ENCODE measurements around the gene DPF3.

Gene DPF3

GRCh38 chr14:72801381-72801812, 92.5 kb downstream of the DPF3 start:
- no peak for DNase-seq

DNA sequence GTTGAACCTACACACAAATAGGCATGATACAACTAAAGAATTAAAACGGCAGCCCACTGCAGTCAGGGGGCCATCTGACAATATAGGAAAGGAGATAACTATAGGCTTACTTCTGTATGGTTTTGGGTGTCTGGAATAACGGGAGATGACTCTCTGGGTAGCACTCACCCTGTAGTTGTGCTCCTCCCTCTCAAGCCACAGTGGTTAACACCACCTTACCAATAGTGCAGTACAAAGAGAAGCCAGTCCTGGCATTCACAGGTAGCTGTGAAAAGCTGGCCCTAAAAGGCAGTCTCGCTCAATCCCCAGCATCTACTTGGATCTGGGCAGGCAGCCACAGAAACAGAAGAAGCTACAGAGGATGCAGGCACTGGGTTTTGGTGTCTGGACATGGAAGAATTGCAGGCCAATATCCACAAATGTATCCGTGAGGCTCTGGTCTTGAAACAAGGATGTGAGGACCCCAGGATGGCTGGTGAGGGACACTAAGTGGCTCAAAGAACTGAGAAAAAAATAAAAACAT, 93.0 kb downstream of the DPF3 start:
- no peak for DNase-seq

DNA sequence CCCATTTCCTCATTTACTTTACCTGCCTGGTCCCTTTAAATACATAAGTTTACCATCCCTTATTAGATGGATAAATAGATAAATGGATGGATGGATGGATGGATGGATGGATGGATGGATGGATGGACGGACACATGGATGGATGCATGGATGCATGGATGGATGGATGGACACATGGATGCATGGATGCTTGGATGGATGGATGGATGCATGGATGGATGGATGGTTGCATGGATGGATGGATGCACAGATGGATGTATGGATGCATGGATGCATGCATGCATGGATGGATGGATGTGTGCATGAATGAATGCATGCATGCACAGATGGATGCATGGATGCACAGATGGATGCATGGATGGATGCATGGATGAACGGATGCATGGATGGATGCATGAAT, 93.6 kb downstream of the DPF3 start:
- DNase-seq: no peak

DNA sequence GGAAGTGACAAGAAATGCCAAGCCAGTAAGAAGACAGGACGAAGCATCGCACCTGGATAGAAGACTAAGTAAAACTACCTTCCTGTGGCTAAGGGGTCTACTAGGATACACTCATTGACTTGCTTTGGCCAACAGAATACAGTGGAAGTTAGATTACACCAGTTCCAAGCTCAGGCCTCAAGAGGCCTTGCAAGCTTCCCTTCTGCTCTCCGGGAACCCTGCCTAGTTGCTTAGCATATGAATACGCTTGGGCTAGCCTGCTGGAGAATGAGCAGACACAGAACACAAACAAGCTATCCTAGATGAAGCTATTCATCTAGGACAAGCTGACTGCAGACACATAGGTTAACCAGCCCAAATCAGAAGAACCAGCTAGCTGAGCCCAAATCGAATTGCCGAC, 97.0 kb downstream of the DPF3 start:
- peak in 14 of 58 donors; percentile 11 to 65 (median 28) for DNase-seq

- DNase-seq: no peak
Observed at GRCh38 chr14:72793156-72793939, 100.6 kb downstream of the DPF3 start.

DNA sequence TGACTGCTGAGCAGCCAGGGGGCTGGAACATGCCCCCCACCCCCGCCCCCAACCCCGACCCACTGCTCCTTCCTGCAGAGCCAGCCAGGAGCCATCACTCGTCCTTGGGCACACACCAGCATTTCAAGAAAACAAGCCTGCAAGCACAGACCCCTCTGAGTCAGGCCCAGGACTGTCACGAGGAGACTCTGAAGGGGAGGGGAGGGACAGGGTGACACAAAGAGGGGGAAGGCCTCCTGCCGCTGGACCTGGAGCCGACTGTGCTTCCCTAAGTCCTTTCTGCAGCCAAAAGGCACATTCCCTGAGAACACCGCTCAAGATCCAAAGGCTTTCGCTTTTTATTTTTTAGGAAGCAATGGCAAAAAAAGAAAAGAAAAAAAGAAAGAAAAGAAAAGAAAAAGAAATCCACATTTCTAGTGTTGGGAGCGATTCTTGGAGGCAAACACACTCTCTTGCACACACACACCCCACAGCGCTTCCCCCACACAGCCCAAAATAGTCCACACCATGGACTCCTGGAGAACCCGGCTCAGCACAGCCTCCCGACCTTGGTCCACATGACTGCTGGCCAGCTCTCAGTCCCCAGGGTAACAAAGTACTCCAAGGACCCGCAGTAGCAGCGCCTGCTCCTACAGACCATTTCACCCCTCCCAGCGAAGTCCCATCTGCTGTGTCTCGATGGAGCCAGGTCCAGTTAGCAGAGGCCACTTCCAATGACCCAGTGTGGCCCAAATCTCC, 101.7 kb downstream of the DPF3 start:
- peak in 47 of 58 donors; percentile 9 to 78 (median 49) for DNase-seq

DNA sequence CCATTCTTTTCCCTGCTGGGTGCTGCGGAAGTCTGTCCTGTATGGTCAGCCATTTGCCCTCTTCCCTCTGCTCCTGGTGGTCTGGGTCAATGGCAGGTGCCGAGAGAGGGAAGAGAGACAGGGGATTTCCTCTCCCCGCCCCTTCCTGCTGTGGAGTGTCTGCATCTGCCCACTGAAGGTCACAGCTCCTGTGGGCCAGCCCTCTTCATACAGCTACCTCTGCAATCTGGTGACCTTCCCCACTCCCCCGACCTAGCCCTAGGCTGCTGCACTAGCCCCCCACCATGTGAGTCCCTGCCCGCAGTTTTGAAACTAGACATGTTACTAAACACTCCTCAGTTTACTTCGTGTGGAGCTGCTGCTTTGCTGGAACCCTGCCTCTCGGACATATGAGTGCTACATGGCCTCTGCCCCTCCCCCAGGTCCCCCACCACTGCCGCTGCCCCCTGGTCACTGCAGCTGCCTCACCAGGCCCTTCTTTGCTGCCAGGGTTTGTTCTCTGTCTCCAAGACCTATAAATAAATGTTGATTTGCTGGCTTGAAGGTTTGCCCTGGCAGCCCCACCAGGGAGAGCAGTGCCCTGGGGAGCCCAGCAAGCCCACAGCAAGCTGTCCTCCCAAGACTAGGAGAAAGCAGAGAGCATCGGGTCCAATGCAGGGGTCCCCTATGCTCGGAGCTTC, 102.9 kb downstream of the DPF3 start:
- peak in 21 of 58 donors; percentile 9 to 57 (median 24) for DNase-seq

DNA sequence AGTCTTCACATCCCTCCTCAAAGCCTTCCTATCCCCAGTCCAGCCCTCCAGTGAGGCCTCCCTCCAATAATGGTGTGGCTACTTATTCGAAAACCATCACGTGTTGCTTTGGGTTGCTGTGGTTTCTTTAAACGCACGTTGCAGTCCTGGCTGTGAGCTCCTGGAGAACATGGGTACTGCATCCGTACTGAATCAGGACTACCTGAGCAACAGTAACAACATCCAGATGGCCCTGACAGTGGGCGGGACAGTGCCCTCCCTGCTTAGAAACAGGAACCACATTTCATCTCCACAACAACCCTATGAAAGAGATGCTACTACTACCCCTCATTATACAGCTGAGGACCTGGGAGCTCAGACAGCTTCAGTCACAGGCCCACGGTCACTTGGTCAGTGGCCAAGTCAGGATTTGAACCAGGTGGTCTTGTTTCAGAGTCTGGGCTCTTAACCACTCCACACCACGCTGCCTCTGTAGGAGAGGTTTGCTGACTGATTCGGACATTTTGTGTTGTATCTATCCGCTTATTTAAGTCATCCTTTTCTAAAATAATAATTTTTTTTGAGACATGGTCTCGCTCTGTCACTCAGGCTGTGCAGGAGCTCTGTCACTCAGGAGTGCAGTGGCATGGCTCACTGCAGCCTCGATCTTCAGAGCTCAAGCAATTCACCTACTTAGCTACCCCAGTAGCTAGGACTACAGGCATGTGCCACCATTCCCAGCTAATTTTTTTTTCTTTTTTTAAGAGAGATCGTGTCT, 104.8 kb downstream of the DPF3 start:
- DNase-seq: no peak

GRCh38 chr14:72788255-72788654, 105.6 kb downstream of the DPF3 start:
- DNase-seq: no peak

GRCh38 chr14:72787841-72788240, 106.1 kb downstream of the DPF3 start:
- DNase-seq: no peak

GRCh38 chr14:72786378-72787350, 107.2 kb downstream of the DPF3 start:
- no peak for DNase-seq

DNA sequence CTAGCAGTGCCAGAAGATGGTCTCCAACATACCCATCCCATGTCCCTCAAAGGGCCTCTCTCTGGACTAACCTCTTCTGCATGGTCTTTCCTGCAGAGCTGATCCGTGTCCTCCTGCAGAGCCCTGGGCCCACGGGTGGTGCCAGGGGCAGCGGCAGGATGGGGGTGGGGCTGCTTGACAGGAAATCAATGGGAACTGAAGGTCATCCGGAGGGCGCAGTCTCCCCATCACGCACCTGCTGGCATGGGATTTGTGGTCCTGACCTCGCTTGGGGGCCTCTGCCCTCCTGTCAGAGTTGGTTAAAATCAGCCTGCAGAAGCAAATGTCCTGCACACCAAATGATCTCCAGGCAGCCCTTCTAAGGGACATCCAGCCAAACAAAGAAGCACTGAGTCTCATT, 110.2 kb downstream of the DPF3 start:
- no peak for DNase-seq

DNA sequence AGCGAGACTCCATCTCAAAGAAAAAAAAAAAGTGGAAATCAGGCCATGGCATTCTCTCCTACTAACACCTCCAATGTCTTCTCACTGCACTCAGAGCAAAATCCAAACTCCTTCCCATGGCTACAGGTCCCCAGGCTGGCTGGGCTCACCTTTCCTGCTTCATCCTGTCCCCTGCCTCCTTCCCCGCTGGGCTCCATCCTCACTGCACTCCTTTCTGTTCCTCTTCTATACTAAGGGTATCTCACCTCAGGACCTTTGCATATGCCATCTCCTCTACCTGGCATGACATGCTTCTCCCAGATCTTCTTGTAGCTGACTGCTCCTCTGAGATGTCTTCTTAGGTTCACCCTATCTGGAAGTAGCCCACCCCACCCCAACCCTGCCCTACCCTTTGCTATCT, 111.1 kb downstream of the DPF3 start:
- no peak for DNase-seq

DNA sequence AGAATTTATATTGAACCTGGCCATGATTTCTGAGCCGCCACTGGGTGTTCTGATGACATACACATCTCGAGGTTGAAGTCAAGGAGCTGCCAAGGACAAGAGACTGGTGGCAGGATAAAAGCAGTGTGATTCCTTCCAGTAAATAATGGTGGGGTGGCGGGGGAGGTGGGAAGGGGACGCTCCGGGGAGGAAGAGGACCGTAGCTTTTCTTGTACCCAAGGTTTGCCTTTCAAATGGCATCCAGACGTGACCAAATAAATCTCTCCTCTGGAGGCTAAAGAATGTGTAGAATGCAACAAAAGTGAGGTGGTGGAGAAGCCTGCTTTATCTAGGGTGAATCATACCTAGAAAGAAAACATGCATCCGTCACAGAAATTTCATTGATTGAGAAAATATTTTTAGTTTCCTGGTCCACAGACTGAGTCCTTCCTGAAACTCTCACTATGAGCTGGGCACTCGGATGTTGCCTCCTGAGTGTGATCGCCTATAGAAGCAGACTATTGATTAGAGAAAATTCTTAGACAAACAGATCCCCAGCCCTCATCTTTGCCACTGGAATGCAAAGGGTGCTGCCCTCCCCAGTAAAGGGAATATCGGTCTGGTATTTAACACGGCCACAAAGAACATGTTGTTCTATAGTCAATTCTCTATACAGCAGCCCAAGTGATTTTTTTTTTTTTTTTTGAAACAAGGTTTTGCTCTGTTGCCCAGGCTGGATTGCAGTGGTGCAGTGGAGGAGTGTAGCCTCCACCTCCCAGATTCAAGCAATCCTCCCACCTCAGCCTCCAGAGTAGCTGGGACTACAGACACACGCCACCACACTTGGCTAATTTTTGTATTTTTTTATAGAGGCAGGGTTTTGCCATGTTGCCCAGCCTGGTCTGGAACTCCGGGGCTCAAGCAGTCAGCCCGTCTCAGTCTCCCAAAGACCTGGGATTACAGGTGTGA, 112.1 kb downstream of the DPF3 start:
- no peak for DNase-seq

DNA sequence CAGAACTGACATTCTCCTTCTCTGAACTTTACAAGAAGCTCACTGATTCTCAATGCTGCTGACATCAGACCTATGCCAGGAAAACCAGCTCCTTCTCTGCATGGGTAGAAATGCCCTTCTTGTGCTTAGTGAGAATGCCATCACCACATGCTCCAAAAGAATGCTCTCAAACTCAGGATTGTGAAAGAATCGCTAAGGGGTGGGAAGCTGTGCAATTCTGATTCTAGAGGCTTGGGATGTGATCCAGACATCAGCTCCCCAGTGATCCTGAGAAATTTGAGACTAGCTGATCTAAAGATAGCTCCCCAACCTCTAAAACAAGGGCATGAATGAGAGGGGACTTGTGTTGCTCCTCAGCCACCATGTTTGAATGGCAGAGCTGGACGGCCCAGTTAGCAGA, 113.2 kb downstream of the DPF3 start:
- peak in 3 of 58 donors; percentile 26 to 39 (median 26) for DNase-seq

- no peak for DNase-seq
Observed at GRCh38 chr14:72779679-72780078, 114.2 kb downstream of the DPF3 start.

DNA sequence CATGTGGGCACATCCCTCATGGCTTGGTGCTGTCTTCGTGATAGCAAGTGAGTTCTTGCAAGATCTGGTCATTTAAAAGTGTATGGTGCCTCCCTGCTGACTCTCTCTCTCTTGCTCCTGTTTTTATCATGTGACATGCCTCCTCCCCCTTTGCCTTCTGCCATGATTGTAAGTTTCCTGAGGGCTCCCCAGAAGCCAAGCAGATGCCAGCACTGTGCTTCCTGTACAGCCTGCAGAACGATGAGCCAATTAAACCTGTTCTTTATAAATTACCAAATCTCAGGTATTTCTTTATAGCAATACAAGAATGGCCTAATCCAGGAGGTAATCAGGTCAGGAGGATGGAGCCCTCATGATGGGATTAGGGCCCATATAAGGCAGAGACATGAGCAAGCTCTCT, 116.3 kb downstream of the DPF3 start:
- DNase-seq: no peak

GRCh38 chr14:72776701-72777261, 117.1 kb downstream of the DPF3 start:
- peak in 8 of 58 donors; percentile 7 to 29 (median 16) for DNase-seq
